HepG2 (cell line): ENCODE measurements around the gene SAC3D1. TPM values are rescaled to one million over a fixed set of nuclear protein-coding genes. Genes with fewer than 3 reads are reported as not detected.

ENCODE experiments used
- CCDC6 ChIP-seq: sonication (generic); formaldehyde crosslinking; IDR thresholded peaks from 2 replicates; pipeline ENCODE4 v1.8.1; 2022; ENCODE audit warnings: mild to moderate bottlenecking, missing genetic modification reagents, moderate library complexity
- DMAP1 ChIP-seq: IDR thresholded peaks from 2 replicates; pipeline ENCODE4 v1.6.1; 2016
- FOSL1 ChIP-seq: sonication (generic); formaldehyde crosslinking; IDR thresholded peaks from 2 replicates; pipeline ENCODE4 v1.9.0; 2021; ENCODE audit warnings: missing genetic modification reagents, borderline replicate concordance
- HNF4A ChIP-seq: sonication (generic); formaldehyde crosslinking; IDR thresholded peaks from 2 replicates; pipeline ENCODE4 v1.4.0; 2020; ENCODE audit warnings: missing genetic modification reagents
- KDM1A ChIP-seq: IDR thresholded peaks from 2 replicates; pipeline ENCODE4 v1.6.1; 2016; ENCODE audit warnings: missing compliant biosample characterization
- NAIF1 ChIP-seq: sonication (generic); formaldehyde crosslinking; IDR thresholded peaks from 2 replicates; pipeline ENCODE4 v1.5.0; 2020; ENCODE audit warnings: mild to moderate bottlenecking, missing genetic modification reagents, borderline replicate concordance
- NFRKB ChIP-seq: fragments of 450-650 bp; IDR thresholded peaks from 2 replicates; pipeline ENCODE4 v1.6.1; 2017
- NONO ChIP-seq, 2 experiments: fragments of 450-650 bp in 1 of 2; sonication (generic) in 1 of 2; formaldehyde crosslinking in 1 of 2; IDR thresholded peaks in 1 of 2; conservative IDR thresholded peaks in 1 of 2; 2 replicates each; pipeline versions ENCODE4 v1.6.1 to v1.8.0; 2017 to 2022; ENCODE audit warnings: mild to moderate bottlenecking in 1 of 2, missing genetic modification reagents in 1 of 2, moderate library complexity in 1 of 2
- SIX1 ChIP-seq: sonication (generic); formaldehyde crosslinking; IDR thresholded peaks from 2 replicates; pipeline ENCODE4 v1.4.0; 2020; ENCODE audit warnings: missing genetic modification reagents, borderline replicate concordance
- SRY ChIP-seq: sonication (generic); formaldehyde crosslinking; IDR thresholded peaks from 2 replicates; pipeline ENCODE4 v1.8.0; 2022; ENCODE audit warnings: mild to moderate bottlenecking, missing genetic modification reagents
- TSC22D2 ChIP-seq: sonication (generic); formaldehyde crosslinking; IDR thresholded peaks from 2 replicates; pipeline ENCODE4 v1.5.1; 2020; ENCODE audit warnings: missing genetic modification reagents, mild to moderate bottlenecking, borderline replicate concordance
- ZBTB20 ChIP-seq: sonication (generic); formaldehyde crosslinking; IDR thresholded peaks from 2 replicates; pipeline ENCODE4 v1.8.1; 2023; ENCODE audit warnings: missing genetic modification reagents, low read depth, mild to moderate bottlenecking, borderline replicate concordance
- ZNF333 ChIP-seq: sonication (generic); formaldehyde crosslinking; IDR thresholded peaks from 2 replicates; pipeline ENCODE4 v1.4.0; 2020; ENCODE audit warnings: mild to moderate bottlenecking, missing genetic modification reagents, borderline replicate concordance
- ZNF34 ChIP-seq: sonication (generic); formaldehyde crosslinking; IDR thresholded peaks from 2 replicates; pipeline ENCODE4 v1.4.0; 2020; ENCODE audit warnings: mild to moderate bottlenecking, missing genetic modification reagents, borderline replicate concordance
- ZNF484 ChIP-seq: sonication (generic); formaldehyde crosslinking; IDR thresholded peaks from 2 replicates; pipeline ENCODE4 v1.5.1; 2020; ENCODE audit warnings: mild to moderate bottlenecking, low read depth, missing genetic modification reagents, borderline replicate concordance
- ZNF558 ChIP-seq: sonication (generic); formaldehyde crosslinking; IDR thresholded peaks from 2 replicates; pipeline ENCODE4 v1.9.0; 2022; ENCODE audit warnings: mild to moderate bottlenecking, missing genetic modification reagents, borderline replicate concordance
- ZNF614 ChIP-seq: IDR thresholded peaks from 2 replicates; pipeline ENCODE4 v1.6.1; 2018; ENCODE audit warnings: missing biosample characterization, missing genetic modification reagents, inconsistent platforms, borderline replicate concordance
- ZNF775 ChIP-seq: sonication (generic); formaldehyde crosslinking; IDR thresholded peaks from 2 replicates; pipeline ENCODE4 v1.4.0; 2020; ENCODE audit warnings: missing genetic modification reagents, mild to moderate bottlenecking, moderate library complexity, borderline replicate concordance
- ZNF841 ChIP-seq: sonication (generic); formaldehyde crosslinking; IDR thresholded peaks from 2 replicates; pipeline ENCODE4 v1.8.1; 2023; ENCODE audit warnings: missing genetic modification reagents, borderline replicate concordance
- polyA plus RNA-seq, 8 experiments: library from polyadenylated mRNA; depleted of rRNA in 3 of 8; stranded (reverse) in 7 of 8; unstranded in 1 of 8; fragments of >200 nt; fragmentation: Illumina TruSeq in 4 of 8; extraction: Trizol in 4 of 8; gene quantifications; 2 replicates each; pipeline versions ENCODE4 v1.2.1 to v1.2.3, GENCODE V29; 2011 to 2016; ENCODE audit warnings: low read depth in 4 of 8, missing spikeins in 1 of 8, mixed read lengths in 1 of 8; ENCODE audit not compliant: insufficient read depth in 1 of 8
- total RNA-seq, 5 experiments: library from RNA; depleted of rRNA; stranded (reverse); fragments of >200 nt; fragmentation: Illumina TruSeq; extraction: Trizol; gene quantifications; 2 replicates each; pipeline ENCODE4 v1.2.3, GENCODE V29; 2016; ENCODE audit warnings: low read depth in 1 of 5
- TF ChIP-seq, protein P1 (sequence below): fragments of 450-650 bp; IDR thresholded peaks from 2 replicates; pipeline ENCODE4 v1.6.1; 2017; ENCODE audit warnings: mild to moderate bottlenecking
- TF ChIP-seq, protein P2 (sequence below): IDR thresholded peaks from 2 replicates; pipeline ENCODE4 v1.6.1; 2016; ENCODE audit warnings: mild to moderate bottlenecking, missing biosample characterization, missing genetic modification reagents
- TF ChIP-seq, protein P3 (sequence below): sonication (generic); formaldehyde crosslinking; IDR thresholded peaks from 2 replicates; pipeline ENCODE4 v1.4.0; 2020; ENCODE audit warnings: mild to moderate bottlenecking, missing genetic modification reagents
- TF ChIP-seq, protein P4 (sequence below): sonication (generic); formaldehyde crosslinking; IDR thresholded peaks from 2 replicates; pipeline ENCODE4 v1.9.0; 2021; ENCODE audit warnings: missing genetic modification reagents, borderline replicate concordance

SAC3D1 gene
- total and polyA plus RNA-seq, 2 of the 13 experiments (the other 11 are each of a cell fraction or from before 2014, with no cell fraction given), result 7.4 to 36.3 TPM

DNA sequence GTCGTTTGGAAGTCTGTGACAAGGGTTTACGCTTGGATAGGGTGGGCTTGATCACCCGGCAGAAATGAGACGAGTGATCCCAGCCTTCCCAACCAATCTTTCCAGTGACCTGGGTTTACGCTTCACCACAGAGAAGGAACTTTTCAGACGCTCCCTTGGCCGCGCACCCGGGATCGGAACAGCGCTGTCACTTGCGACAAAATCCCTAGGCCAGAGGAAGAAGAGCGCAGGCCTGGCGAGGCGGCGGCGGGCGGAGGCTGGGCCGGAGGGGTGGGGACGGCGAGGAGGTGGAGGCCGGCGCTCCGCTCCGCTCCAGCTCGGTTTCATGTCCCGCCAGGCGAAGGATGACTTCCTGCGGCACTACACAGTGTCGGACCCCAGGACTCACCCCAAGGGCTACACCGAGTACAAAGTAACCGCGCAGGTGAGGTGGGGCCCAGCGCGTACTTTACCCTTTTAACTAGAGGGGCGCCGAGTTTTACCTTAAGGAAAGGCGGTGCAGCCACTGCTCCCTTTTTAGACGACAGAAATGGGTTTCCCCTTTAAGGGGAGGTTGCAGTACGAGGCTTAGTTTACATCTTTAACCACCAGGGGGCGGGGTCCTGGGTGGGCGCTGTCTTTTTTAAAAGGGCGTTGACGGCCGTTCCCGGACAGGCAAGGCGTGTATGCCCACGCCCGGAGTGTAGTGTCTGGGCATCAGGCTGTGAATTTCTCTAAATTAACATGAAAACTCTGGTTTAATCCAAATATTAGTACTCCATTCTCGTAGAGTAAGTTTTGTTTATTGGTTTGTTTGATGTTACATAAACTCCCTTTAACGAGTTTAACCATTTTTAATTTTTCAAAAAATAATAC is 13.6 kb upstream of the SAC3D1 start, which contains the start of gene SNX15 (continued):
- TF ChIP-seq, protein P1, sequence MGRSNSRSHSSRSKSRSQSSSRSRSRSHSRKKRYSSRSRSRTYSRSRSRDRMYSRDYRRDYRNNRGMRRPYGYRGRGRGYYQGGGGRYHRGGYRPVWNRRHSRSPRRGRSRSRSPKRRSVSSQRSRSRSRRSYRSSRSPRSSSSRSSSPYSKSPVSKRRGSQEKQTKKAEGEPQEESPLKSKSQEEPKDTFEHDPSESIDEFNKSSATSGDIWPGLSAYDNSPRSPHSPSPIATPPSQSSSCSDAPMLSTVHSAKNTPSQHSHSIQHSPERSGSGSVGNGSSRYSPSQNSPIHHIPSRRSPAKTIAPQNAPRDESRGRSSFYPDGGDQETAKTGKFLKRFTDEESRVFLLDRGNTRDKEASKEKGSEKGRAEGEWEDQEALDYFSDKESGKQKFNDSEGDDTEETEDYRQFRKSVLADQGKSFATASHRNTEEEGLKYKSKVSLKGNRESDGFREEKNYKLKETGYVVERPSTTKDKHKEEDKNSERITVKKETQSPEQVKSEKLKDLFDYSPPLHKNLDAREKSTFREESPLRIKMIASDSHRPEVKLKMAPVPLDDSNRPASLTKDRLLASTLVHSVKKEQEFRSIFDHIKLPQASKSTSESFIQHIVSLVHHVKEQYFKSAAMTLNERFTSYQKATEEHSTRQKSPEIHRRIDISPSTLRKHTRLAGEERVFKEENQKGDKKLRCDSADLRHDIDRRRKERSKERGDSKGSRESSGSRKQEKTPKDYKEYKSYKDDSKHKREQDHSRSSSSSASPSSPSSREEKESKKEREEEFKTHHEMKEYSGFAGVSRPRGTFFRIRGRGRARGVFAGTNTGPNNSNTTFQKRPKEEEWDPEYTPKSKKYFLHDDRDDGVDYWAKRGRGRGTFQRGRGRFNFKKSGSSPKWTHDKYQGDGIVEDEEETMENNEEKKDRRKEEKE, result no peak
- TF ChIP-seq ZNF614 (CRISPR knock-in tag), result no peak
- peak; percentile 44; the same call in 1 of the 2 replicates for TF ChIP-seq HNF4A
- no peak for TF ChIP-seq NAIF1 (CRISPR knock-in tag)
- TF ChIP-seq ZNF841 (CRISPR knock-in tag), result no peak
- TF ChIP-seq KDM1A (CRISPR knock-in tag), result no peak
- TF ChIP-seq DMAP1 (CRISPR knock-in tag), result peak; percentile 91
- TF ChIP-seq, protein P2, sequence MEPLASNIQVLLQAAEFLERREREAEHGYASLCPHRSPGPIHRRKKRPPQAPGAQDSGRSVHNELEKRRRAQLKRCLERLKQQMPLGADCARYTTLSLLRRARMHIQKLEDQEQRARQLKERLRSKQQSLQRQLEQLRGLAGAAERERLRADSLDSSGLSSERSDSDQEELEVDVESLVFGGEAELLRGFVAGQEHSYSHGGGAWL, result peak; percentile 54; the same call in 1 of the 2 replicates
- no peak for TF ChIP-seq ZNF775 (CRISPR knock-in tag)
- TF ChIP-seq, protein P3, sequence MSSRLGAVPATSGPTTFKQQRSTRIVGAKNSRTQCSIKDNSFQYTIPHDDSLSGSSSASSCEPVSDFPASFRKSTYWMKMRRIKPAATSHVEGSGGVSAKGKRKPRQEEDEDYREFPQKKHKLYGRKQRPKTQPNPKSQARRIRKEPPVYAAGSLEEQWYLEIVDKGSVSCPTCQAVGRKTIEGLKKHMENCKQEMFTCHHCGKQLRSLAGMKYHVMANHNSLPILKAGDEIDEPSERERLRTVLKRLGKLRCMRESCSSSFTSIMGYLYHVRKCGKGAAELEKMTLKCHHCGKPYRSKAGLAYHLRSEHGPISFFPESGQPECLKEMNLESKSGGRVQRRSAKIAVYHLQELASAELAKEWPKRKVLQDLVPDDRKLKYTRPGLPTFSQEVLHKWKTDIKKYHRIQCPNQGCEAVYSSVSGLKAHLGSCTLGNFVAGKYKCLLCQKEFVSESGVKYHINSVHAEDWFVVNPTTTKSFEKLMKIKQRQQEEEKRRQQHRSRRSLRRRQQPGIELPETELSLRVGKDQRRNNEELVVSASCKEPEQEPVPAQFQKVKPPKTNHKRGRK, result no peak
- no peak for TF ChIP-seq FOSL1 (CRISPR knock-in tag)
- peak; percentile 75; the same call in 1 of the 2 replicates for TF ChIP-seq CCDC6
- no peak for TF ChIP-seq NONO (IDR thresholded peaks at IDR 0.05)
- TF ChIP-seq NONO (CRISPR knock-in tag; conservative IDR thresholded peaks at IDR 0.05), result 0 out of 2 replicates have a peak, but pooled peaks have one; percentile 38
- no peak for TF ChIP-seq ZNF558
- TF ChIP-seq ZNF333 (CRISPR knock-in tag), result 0 out of 2 replicates have a peak, but pooled peaks have one; percentile 53
- no peak for TF ChIP-seq ZNF484 (CRISPR knock-in tag)
- TF ChIP-seq SRY, result no peak
- TF ChIP-seq NFRKB, result no peak
- TF ChIP-seq TSC22D2, result 0 out of 2 replicates have a peak, but pooled peaks have one; percentile 29
- 0 out of 2 replicates have a peak, but pooled peaks have one; percentile 51 for TF ChIP-seq ZBTB20 (CRISPR knock-in tag)
- TF ChIP-seq SIX1 (CRISPR knock-in tag), result no peak; the same call in 1 of the 2 replicates
- TF ChIP-seq, protein P4, sequence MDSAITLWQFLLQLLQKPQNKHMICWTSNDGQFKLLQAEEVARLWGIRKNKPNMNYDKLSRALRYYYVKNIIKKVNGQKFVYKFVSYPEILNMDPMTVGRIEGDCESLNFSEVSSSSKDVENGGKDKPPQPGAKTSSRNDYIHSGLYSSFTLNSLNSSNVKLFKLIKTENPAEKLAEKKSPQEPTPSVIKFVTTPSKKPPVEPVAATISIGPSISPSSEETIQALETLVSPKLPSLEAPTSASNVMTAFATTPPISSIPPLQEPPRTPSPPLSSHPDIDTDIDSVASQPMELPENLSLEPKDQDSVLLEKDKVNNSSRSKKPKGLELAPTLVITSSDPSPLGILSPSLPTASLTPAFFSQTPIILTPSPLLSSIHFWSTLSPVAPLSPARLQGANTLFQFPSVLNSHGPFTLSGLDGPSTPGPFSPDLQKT (CRISPR knock-in tag), result no peak
- no peak for TF ChIP-seq ZNF34 (CRISPR knock-in tag)
